Measurements from ENCODE around the gene AKT1S1. TPM values are rescaled to one million over a fixed set of nuclear protein-coding genes. Genes with fewer than 3 reads are reported as not detected.

AKT1S1 gene
- total RNA-seq, 1 donor from 2014 or later, result 116 TPM

DNA sequence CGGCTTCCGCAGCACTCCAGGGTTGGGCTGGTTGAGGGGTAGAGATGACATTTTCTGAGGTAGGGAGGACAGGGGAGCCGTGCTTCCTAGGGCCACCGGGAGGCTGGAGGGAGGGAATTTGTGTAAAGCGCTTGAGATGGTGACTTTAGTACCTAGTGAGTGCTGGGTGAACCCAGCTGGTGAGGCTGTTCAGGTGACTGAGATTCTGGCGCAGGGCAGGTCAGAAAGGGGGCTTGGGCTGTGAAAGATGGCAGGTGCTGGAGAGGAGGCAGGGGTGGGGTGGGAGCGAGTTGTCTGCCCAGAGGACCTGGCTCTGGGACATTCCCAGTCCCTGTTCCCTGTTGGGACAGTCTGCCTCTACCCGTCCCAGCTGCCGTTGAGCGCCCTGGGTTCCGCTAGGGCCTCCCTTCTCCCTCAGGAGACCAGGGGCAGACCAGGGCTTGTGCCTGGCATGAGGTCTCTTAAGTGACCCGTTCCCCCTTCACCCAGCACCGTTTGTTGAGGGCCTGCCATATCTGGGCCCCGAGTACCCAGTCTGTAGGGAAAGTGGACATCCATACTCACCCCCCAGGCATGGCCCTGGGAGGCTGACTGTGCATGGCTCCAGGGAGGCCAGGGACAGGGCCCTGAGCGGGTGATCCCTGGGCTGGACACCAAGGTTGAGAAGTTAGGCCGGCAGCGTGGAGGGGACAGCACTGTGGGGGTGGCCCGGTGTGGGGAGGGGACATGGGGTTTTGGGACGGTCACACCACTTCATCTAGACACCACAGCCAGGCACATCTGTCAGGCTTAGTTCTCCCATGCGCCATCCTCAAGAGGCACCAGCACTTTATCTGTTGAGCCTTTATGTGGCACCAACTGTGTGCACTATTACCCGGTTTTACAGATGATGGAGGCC is 21.2 kb downstream of the AKT1S1 start:
- no peak for FAIRE-seq
- H4K20me1 ChIP-seq (ENCODE audit: insufficient read depth, low read length), result peaks cover 85% of the 10 kb centered on the region
- no peaks in the 10 kb centered on the region for H3K27me3 ChIP-seq (ENCODE audit: insufficient read depth, low read length)
- no peak overlapping the region for H3K4me2 ChIP-seq (ENCODE audit: low read length)
- Mint-ChIP-seq H3K4me1 (ENCODE audit: low read depth, unreplicated experiment) (peaks cover 19% of the 10 kb centered on the region), H3K36me3 (ENCODE audit: low read depth, unreplicated experiment) (peaks cover 5% of the 10 kb centered on the region), H3K9me3 (ENCODE audit: unreplicated experiment) (peaks cover 2% of the 10 kb centered on the region), H3K4me3 (ENCODE audit: unreplicated experiment) (peak overlapping the region; percentile 60), H3K27me3 (ENCODE audit: low read depth, unreplicated experiment) (no peaks in the 10 kb centered on the region), H3K27ac (ENCODE audit: unreplicated experiment) (peak overlapping the region; percentile 87)
- no peak overlapping the region for H3K9ac ChIP-seq (ENCODE audit: low read length)
- no peak overlapping the region for H3K27ac ChIP-seq (ENCODE audit: low read depth, low read length)
- H3K4me3 ChIP-seq (ENCODE audit: insufficient read depth, low read depth, low read length), result no peak overlapping the region
- peaks cover 47% of the 10 kb centered on the region for H3K4me1 ChIP-seq (ENCODE audit: insufficient read depth, low read length)
- DNase-seq (ENCODE audit: low read depth), result no peak
- no peaks in the 10 kb centered on the region for H3K9me3 ChIP-seq (ENCODE audit: insufficient read depth, low read depth, low read length)
- peaks cover 54% of the 10 kb centered on the region for H3K79me2 ChIP-seq (ENCODE audit: insufficient read depth, low read length)
- no peak for TF ChIP-seq EZH2 (IDR thresholded peaks at IDR 0.05; ENCODE audit: insufficient read depth, low read length)
- TF ChIP-seq, protein P1, sequence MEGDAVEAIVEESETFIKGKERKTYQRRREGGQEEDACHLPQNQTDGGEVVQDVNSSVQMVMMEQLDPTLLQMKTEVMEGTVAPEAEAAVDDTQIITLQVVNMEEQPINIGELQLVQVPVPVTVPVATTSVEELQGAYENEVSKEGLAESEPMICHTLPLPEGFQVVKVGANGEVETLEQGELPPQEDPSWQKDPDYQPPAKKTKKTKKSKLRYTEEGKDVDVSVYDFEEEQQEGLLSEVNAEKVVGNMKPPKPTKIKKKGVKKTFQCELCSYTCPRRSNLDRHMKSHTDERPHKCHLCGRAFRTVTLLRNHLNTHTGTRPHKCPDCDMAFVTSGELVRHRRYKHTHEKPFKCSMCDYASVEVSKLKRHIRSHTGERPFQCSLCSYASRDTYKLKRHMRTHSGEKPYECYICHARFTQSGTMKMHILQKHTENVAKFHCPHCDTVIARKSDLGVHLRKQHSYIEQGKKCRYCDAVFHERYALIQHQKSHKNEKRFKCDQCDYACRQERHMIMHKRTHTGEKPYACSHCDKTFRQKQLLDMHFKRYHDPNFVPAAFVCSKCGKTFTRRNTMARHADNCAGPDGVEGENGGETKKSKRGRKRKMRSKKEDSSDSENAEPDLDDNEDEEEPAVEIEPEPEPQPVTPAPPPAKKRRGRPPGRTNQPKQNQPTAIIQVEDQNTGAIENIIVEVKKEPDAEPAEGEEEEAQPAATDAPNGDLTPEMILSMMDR (IDR thresholded peaks at IDR 0.05; ENCODE audit: insufficient read depth, low read depth, low read length), result no peak
- no peaks in the 10 kb centered on the region for H3K36me3 ChIP-seq (ENCODE audit: insufficient read depth, low read length)
- no peak overlapping the region for H2AFZ ChIP-seq (ENCODE audit: low read depth, low read length)

DNA sequence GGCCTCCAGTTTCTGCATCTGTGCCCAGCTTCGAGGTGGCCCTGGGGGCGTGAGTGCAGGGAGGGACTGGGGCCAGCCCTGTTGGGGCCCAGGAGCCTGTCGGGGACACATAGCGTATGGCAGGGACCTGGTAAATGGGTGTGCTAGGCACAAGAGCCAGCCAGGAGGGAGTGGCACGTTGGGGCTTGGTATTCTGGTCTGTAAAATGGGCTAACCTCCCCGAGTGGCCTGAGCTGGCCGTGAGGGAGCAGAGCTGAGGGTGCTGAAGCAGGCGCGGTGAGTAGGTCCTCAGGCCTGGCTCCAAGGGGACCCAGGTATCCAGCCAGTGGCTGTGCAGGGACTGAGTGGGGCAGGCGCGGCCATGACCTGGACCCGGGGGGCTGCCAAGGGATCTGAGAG is 21.9 kb downstream of the AKT1S1 start:
- Mint-ChIP-seq H3K36me3 (ENCODE audit: low read depth, unreplicated experiment) (peaks cover 5% of the 10 kb centered on the region), H3K27ac (ENCODE audit: unreplicated experiment) (peak overlapping the region; percentile 87), H3K4me3 (ENCODE audit: unreplicated experiment) (no peak overlapping the region), H3K27me3 (ENCODE audit: low read depth, unreplicated experiment) (no peaks in the 10 kb centered on the region), H3K4me1 (ENCODE audit: low read depth, unreplicated experiment) (peaks cover 19% of the 10 kb centered on the region), H3K9me3 (ENCODE audit: unreplicated experiment) (peaks cover 2% of the 10 kb centered on the region)
- H3K4me3 ChIP-seq (ENCODE audit: insufficient read depth, low read depth, low read length), result no peak overlapping the region
- no peak overlapping the region for H3K4me2 ChIP-seq (ENCODE audit: low read length)
- no peaks in the 10 kb centered on the region for H3K36me3 ChIP-seq (ENCODE audit: insufficient read depth, low read length)
- no peak overlapping the region for H3K9ac ChIP-seq (ENCODE audit: low read length)
- H3K4me1 ChIP-seq (ENCODE audit: insufficient read depth, low read length), result peaks cover 41% of the 10 kb centered on the region
- H3K27ac ChIP-seq (ENCODE audit: low read depth, low read length), result no peak overlapping the region
- no peaks in the 10 kb centered on the region for H3K9me3 ChIP-seq (ENCODE audit: insufficient read depth, low read depth, low read length)
- DNase-seq (ENCODE audit: low read depth) (no peak), FAIRE-seq (no peak)
- peaks cover 80% of the 10 kb centered on the region for H4K20me1 ChIP-seq (ENCODE audit: insufficient read depth, low read length)
- H2AFZ ChIP-seq (ENCODE audit: low read depth, low read length), result no peak overlapping the region
- no peak for TF ChIP-seq EZH2 (IDR thresholded peaks at IDR 0.05; ENCODE audit: insufficient read depth, low read length)
- TF ChIP-seq, protein P1 (IDR thresholded peaks at IDR 0.05; ENCODE audit: insufficient read depth, low read depth, low read length), result no peak
- peaks cover 48% of the 10 kb centered on the region for H3K79me2 ChIP-seq (ENCODE audit: insufficient read depth, low read length)
- no peaks in the 10 kb centered on the region for H3K27me3 ChIP-seq (ENCODE audit: insufficient read depth, low read length)
